Ishikawa (cell line): ENCODE data around the gene ZDHHC7.

Experiments used
- EP300 ChIP-seq: IDR thresholded peaks from 2 replicates; pipeline ENCODE4 v1.6.1; 2012; ENCODE audit warnings: borderline replicate concordance
- RAD21 ChIP-seq: IDR thresholded peaks from 2 replicates; pipeline ENCODE4 v1.6.1; 2012; ENCODE audit warnings: low read depth
- REST ChIP-seq: IDR thresholded peaks from 2 replicates; pipeline ENCODE4 v1.6.1; 2012; ENCODE audit warnings: low read depth, mild to moderate bottlenecking
- USF1 ChIP-seq: IDR thresholded peaks from 2 replicates; pipeline ENCODE4 v1.6.1; 2012
- YY1 ChIP-seq: IDR thresholded peaks from 2 replicates; pipeline ENCODE4 v1.6.1; 2012; ENCODE audit warnings: low read depth

DNA sequence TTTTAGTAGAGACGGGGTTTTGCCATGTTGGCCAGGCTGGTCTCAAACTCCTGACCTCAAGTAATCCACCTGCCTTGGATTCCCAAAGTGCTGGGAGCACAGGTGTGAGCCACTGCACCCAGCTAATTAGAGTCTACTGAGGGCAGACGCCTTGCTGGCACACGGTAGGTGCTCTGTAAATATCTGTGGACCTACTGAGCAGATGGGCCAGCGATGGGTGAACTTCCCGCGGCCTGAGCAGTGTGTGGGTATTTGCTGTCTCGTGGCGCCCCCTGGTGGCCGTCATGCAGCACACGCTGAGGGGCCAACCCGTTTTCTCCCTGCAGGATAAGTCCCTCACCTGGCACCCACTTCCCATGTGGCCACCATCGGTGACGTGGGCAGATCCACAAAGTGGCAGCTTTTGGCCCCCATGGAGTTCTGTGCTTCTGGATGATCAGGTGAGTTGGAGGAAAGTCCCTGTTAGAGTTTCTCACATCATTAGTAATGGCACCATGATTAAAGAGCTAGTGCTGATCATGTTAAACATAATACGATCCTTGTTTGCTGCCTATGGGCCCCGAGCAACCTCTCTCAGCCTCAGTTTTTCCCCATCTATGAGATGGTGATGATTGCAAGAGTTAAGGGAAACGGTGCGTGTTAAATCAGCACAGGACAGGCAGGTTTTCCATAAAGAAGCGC is 40.7 kb downstream of the ZDHHC7 start:
- no peak; the same call in 1 of the 2 replicates for TF ChIP-seq YY1
- peak; percentile 94 for TF ChIP-seq RAD21
- no peak for TF ChIP-seq EP300
- no peak for TF ChIP-seq REST
- no peak for TF ChIP-seq USF1
